Pancreas (tissue), 10 donors: ENCODE measurements around the gene ITPR2. TPM values are rescaled to one million over a fixed set of nuclear protein-coding genes. Genes with fewer than 3 reads are reported as not detected.

ENCODE experiments used
- ATAC-seq, 4 donors: fragments of 200-7000 bp; cut with Tn5 transposase; one replicate each; pipeline versions ENCODE4 v1.8.0 to v1.9.1; 2020; ENCODE audit warnings: mild to moderate bottlenecking in 4 of 4, moderate library complexity in 4 of 4
- DNase-seq, 6 donors: peaks; one replicate each; pipeline ENCODE4 v3.0.0-alpha.2; 2020
- FAIRE-seq: peaks from 2 replicates; lab custom pipeline; 2012; peaks lifted over from hg19 to GRCh38; lab: Jason Lieb, UNC
- H3K27ac ChIP-seq, 4 donors: fragments of 200-600 bp; sonication (generic); 1 replicate in 3 of 4; 2 replicates in 1 of 4; pipeline versions ENCODE4 v1.5.0 to v1.8.0; 2020
- H3K27me3 ChIP-seq, 4 donors: fragments of 200-600 bp; one replicate each; pipeline ENCODE4 v1.8.0; 2021
- H3K36me3 ChIP-seq, 3 donors: fragments of 200-600 bp; sonication (generic) in 1 of 3; one replicate each; pipeline versions ENCODE4 v1.5.0 to v1.8.0; 2020 to 2021
- H3K4me1 ChIP-seq, 3 donors: fragments of 200-600 bp; one replicate each; pipeline ENCODE4 v1.8.0; 2021
- H3K4me3 ChIP-seq, 4 donors: fragments of 200-600 bp; sonication (generic) in 2 of 4; one replicate each; pipeline versions ENCODE4 v1.5.0 to v1.8.0; 2020 to 2021
- H3K9me3 ChIP-seq, 4 donors: fragments of 200-600 bp; one replicate each; pipeline ENCODE4 v1.8.0; 2021
- WGBS, 2 donors: extraction: QIAGEN DNeasy Blood & Tissue Kit; methylation state at CpG; one replicate each; pipeline ENCODE4 v1.1.7; 2013; 5-methylcytosine and 5-hydroxymethylcytosine counted together
- intact Hi-C, 3 donors: fragments of 100-400 bp; cut with DNase I; formaldehyde crosslinking; loops; one replicate each; pipeline versions ENCODE4 v1.11.1 to v1.14.2; 2022
- polyA plus RNA-seq, 2 donors: library from polyadenylated mRNA; stranded (reverse); fragments of 200-250 nt; gene quantifications; one replicate each; pipeline ENCODE4 v1.2.3, GENCODE V29; 2013
- total RNA-seq, 6 donors: library from RNA; stranded (reverse); fragmentation: NEBNext Ultra II Directional in 4 of 6; extraction: Animal tissue kit (Norgen Biotek cat#: 25700) in 4 of 6; gene quantifications; one replicate each; pipeline versions ENCODE4 v1.2.1 to v1.2.4, GENCODE V29; 2021 to 2023
- TF ChIP-seq, protein P1 (sequence below), 4 donors: fragments of 200-600 bp; sonication (generic) in 3 of 4; IDR thresholded peaks; one replicate each; pipeline versions ENCODE4 v1.5.0 to v1.8.0; 2021; ENCODE audit warnings: antibody characterized with exemption in 4 of 4
- donor health status: healthy with polysubstance abuse.
- donor health status: DM: no; HTN: no; CAD: no; lungs with moderate emphysema.
- donor health status: DM: no; HTN: no; CAD: no.
- donor health status: control.
- donor health status: control.
- donor health status: Bipolar disorder and iron deficiency.
- donor health status: DM: yes; HTN: yes; CAD: no.
- donor health status: DM: no; HTN: no; CAD: no.
- donor health status: DM: no; HTN: no; CAD: no.
- donor health status: DM: yes; HTN: yes; CAD: no.

Gene ITPR2
- total and polyA plus RNA-seq, 8 donors: 3.3 to 51.8 (median 25.5) TPM

DNA sequence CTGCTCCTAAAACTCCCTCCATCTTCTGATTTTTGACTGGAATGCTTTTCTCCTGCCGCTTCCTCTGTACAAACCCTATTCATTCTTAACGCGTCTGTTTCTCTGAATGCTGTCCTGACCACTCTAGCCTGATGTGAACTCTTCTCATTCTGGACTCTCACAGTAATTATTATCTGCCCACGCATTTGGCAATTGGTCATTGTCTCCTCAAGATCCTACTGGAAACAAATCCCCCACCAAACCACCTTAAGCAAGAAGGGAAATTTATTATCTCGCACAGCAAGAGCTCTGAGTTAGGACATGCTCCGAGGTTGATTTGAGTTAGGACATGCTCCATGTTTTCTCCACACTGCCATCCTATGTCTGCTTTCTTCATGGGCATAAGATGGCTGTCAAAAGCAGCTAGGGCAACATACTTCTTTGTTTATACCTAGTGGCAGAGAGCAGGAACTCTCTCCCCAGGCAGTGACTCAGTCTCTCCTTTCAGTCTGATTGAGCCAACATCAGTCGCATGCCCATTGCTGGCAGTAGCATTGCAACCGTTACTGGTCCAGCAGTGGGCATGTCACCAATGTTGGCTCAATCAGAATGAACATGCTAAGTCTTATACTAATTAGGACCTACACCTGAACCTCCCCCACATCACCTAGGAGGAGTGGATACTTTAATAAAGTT lies 535.5 kb downstream of the ITPR2 start:
- DNase-seq (no peak), FAIRE-seq (no peak), ATAC-seq (no peak)
- Histone ChIP-seq H3K4me1 (no peaks in the 10 kb centered on the region), H3K9me3 (no peaks in the 10 kb centered on the region), H3K4me3 (no peak overlapping the region), H3K27me3 (no peaks in the 10 kb centered on the region), H3K27ac (no peak overlapping the region), H3K36me3 (no peaks in the 10 kb centered on the region)
- TF ChIP-seq, protein P1, sequence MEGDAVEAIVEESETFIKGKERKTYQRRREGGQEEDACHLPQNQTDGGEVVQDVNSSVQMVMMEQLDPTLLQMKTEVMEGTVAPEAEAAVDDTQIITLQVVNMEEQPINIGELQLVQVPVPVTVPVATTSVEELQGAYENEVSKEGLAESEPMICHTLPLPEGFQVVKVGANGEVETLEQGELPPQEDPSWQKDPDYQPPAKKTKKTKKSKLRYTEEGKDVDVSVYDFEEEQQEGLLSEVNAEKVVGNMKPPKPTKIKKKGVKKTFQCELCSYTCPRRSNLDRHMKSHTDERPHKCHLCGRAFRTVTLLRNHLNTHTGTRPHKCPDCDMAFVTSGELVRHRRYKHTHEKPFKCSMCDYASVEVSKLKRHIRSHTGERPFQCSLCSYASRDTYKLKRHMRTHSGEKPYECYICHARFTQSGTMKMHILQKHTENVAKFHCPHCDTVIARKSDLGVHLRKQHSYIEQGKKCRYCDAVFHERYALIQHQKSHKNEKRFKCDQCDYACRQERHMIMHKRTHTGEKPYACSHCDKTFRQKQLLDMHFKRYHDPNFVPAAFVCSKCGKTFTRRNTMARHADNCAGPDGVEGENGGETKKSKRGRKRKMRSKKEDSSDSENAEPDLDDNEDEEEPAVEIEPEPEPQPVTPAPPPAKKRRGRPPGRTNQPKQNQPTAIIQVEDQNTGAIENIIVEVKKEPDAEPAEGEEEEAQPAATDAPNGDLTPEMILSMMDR (IDR thresholded peaks at IDR 0.05): no peak
- intact Hi-C loops: no loop called here
- WGBS, 2 donors: 75 to 93% methylated on average over 8 of the region's 8 CpGs

DNA sequence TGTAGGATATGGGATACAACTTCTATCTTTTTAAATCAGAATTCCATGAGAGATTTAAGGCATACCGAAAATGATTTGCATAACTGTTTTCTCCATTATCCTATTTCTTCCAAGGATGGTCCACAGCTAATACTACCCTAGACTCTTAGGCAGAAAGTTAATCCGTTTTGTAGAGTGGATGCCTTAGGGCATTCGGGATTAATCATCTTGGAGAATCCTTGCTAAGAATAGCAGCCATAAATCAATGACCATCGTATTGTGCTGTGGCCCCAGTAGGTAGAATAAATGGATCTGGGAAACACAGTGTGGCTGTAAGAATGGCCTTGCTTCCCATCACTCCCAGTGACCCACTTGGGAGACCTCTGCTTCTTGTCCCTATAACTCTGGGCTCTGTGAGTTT lies 538.0 kb downstream of the ITPR2 start:
- WGBS, 2 donors: 75 to 84% methylated on average over 4 of the region's 4 CpGs
- Histone ChIP-seq H3K27ac (no peak overlapping the region), H3K27me3 (no peaks in the 10 kb centered on the region), H3K36me3 (no peaks in the 10 kb centered on the region), H3K4me1 (no peaks in the 10 kb centered on the region), H3K4me3 (no peak overlapping the region), H3K9me3 (no peaks in the 10 kb centered on the region)
- DNase-seq (no peak), FAIRE-seq (no peak), ATAC-seq (no peak)
- TF ChIP-seq, protein P1 (IDR thresholded peaks at IDR 0.05): no peak
- intact Hi-C loops: no loop called here

DNA sequence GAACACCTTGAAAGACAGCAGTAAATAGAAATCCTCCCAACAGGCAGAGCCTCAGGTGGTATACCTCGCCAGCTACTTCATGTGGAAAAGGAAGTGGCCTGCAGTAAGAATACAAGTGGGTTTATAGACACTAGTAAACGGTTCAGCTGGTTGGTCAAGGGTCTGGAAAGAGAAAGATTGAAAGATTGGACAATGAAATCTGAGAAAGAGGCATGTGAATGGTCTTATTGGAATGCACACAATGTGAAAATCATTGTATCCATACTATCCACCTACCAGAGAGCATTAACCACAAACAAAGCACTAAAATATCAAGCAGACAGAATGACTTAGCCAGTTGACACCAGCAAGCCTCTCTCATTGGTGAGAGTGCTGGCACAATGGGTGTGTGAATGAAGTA lies 539.4 kb downstream of the ITPR2 start:
- DNase-seq (no peak), FAIRE-seq (no peak), ATAC-seq (no peak)
- WGBS, 2 donors: 69 to 80% methylated on average over 2 of the region's 2 CpGs
- Histone ChIP-seq H3K36me3 (no peaks in the 10 kb centered on the region), H3K4me1 (no peaks in the 10 kb centered on the region), H3K4me3 (no peak overlapping the region), H3K9me3 (no peaks in the 10 kb centered on the region), H3K27ac (no peak overlapping the region), H3K27me3 (no peaks in the 10 kb centered on the region)
- TF ChIP-seq, protein P1 (IDR thresholded peaks at IDR 0.05): no peak
- intact Hi-C loops: no loop called here

DNA sequence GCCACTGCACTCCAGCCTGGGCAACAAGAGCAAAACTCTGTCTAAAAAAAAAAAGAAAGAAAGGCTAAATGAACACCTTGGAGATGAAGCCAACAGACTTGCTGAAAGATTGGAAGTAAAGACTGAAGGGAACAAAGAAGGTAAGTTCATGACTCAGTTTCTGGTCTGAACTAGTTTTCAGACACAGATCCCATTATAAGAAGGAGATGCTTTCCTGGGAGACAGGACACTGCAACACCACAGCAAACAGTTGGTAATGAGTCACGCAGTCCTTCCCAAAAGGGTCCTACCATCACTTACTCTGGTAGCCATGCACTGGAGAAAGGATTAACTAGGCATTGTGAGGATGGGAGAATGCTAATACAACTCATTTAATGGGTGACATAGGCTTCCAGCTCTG lies 540.4 kb downstream of the ITPR2 start:
- Histone ChIP-seq H3K4me3 (no peak overlapping the region), H3K27me3 (no peaks in the 10 kb centered on the region), H3K9me3 (no peaks in the 10 kb centered on the region), H3K27ac (no peak overlapping the region), H3K36me3 (no peaks in the 10 kb centered on the region), H3K4me1 (no peaks in the 10 kb centered on the region)
- FAIRE-seq: no peak
- WGBS, 2 donors: 92 to 95% methylated on average over 1 of the region's 1 CpG
- no peak for DNase-seq
- ATAC-seq: no peak
- intact Hi-C loops: no loop called here
- TF ChIP-seq, protein P1 (IDR thresholded peaks at IDR 0.05): no peak

DNA sequence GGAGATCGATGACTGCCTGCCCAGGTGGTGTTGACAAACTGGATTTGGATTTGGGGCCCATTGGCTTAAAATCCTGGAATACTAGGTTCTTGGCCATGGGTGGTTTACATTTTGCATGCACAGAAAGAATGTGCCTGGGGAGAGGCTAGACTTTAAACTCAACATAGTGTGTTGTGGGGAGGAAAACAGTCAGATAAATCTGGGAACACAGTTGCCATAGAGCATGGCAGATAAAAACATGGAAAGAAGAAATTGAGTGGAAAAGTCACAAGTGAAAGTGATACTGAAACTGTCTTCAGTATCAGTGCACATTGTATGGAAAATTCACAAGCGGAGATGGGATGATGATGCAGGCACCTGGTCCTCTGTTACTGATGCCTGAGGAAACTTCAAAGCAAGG lies 542.4 kb downstream of the ITPR2 start:
- intact Hi-C loops: no loop called here
- no peak overlapping the region for H3K27ac ChIP-seq
- H3K4me3 ChIP-seq: no peak overlapping the region
- DNase-seq: no peak
- no peaks in the 10 kb centered on the region for H3K36me3 ChIP-seq
- no peaks in the 10 kb centered on the region for H3K9me3 ChIP-seq
- H3K4me1 ChIP-seq: no peaks in the 10 kb centered on the region
- TF ChIP-seq, protein P1 (IDR thresholded peaks at IDR 0.05): no peak
- WGBS, 2 donors: 74 to 75% methylated on average over 2 of the region's 2 CpGs
- no peak for ATAC-seq
- no peaks in the 10 kb centered on the region for H3K27me3 ChIP-seq
- FAIRE-seq: no peak
